ENCODE measurements around the gene IP6K3.

Gene IP6K3

GRCh38 chr6:33719326-33719987 is 27.2 kb downstream of the IP6K3 start:
- DNase-seq, result no peak

- no peak for DNase-seq
These were observed 28.0 kb downstream of the IP6K3 start for GRCh38 chr6:33718713-33719112.

- no peak for DNase-seq
These were observed 28.7 kb downstream of the IP6K3 start for GRCh38 chr6:33717934-33718455.

GRCh38 chr6:33716890-33717632 is 29.6 kb downstream of the IP6K3 start:
- no peak for DNase-seq

- no peak for DNase-seq
These were observed 30.3 kb downstream of the IP6K3 start for GRCh38 chr6:33716379-33716778.

- DNase-seq, result no peak
These were observed 32.2 kb downstream of the IP6K3 start for GRCh38 chr6:33714385-33715040.

- DNase-seq, result no peak
These were observed 32.9 kb downstream of the IP6K3 start for GRCh38 chr6:33713786-33714185.

GRCh38 chr6:33712914-33713313 is 33.8 kb downstream of the IP6K3 start:
- DNase-seq, result no peak

GRCh38 chr6:33711140-33712129 is 35.3 kb downstream of the IP6K3 start, which contains the start of gene UQCC2:
TSS of gene UQCC2 (minus strand) at chr6:33711700. CDS start at chr6:33711686, 14 bp downstream.
- DNase-seq, result peak; percentile 97 to 99

GRCh38 chr6:33710296-33711121 is 36.2 kb downstream of the IP6K3 start:
- no peak for DNase-seq

GRCh38 chr6:33709605-33710295 is 37.0 kb downstream of the IP6K3 start:
- no peak for DNase-seq

GRCh38 chr6:33708516-33709204 is 38.0 kb downstream of the IP6K3 start:
- no peak for DNase-seq

GRCh38 chr6:33707771-33708170 is 38.9 kb downstream of the IP6K3 start:
- DNase-seq, result no peak

GRCh38 chr6:33705955-33706725 is 40.6 kb downstream of the IP6K3 start:
- DNase-seq, result no peak

GRCh38 chr6:33705268-33705885 is 41.3 kb downstream of the IP6K3 start:
- DNase-seq, result no peak

- no peak for DNase-seq
These were observed 42.3 kb downstream of the IP6K3 start for GRCh38 chr6:33704215-33705066.

GRCh38 chr6:33702345-33702977 is 44.2 kb downstream of the IP6K3 start:
- DNase-seq, result no peak
